Body of pancreas (tissue), 4 donors: ENCODE results near the gene DDX28. TPM values are rescaled to one million over a fixed set of nuclear protein-coding genes. Genes with fewer than 3 reads are reported as not detected.
A peak's percentile ranks its signal among the peaks of the same experiment; 100 is the strongest.

Experiments
- ATAC-seq: fragments of 150-250 bp; one replicate; pipeline ENCODE4 v1.9.1; 2016
- DNase-seq, 4 donors: peaks; one replicate each; pipeline ENCODE4 v3.0.0-alpha.2; 2019
- H3K27ac ChIP-seq, 4 donors: fragments of 200-600 bp; sonication (generic); 1 replicate in 3 of 4; 2 replicates in 1 of 4; pipeline versions ENCODE4 v1.5.1 to v1.6.1; 2016 to 2019; ENCODE audit warnings: mild to moderate bottlenecking in 1 of 4, mixed read lengths in 1 of 4, moderate library complexity in 1 of 4
- H3K27me3 ChIP-seq, 2 donors: fragments of 200-600 bp; sonication (generic); one replicate each; pipeline ENCODE4 v1.6.0; 2016; ENCODE audit warnings: mild to moderate bottlenecking in 1 of 2
- H3K36me3 ChIP-seq, 2 donors: fragments of 200-600 bp; sonication (generic); replicated peaks in 1 of 2; 2 replicates each; pipeline ENCODE4 v1.5.1; 2016; ENCODE audit warnings: low read depth in 2 of 2; ENCODE audit not compliant: insufficient read depth in 1 of 2
- H3K4me1 ChIP-seq: fragments of 200-600 bp; sonication (generic); one replicate; pipeline ENCODE4 v1.6.0; 2016
- H3K4me3 ChIP-seq, 2 donors: fragments of 200-600 bp; sonication (generic); 1 replicate in 1 of 2; 2 replicates in 1 of 2; pipeline ENCODE4 v1.5.1; 2016 to 2019
- H3K9me3 ChIP-seq, 3 donors: fragments of 200-600 bp; sonication (generic); 1 replicate in 2 of 3; 2 replicates in 1 of 3; pipeline ENCODE4 v1.5.1; 2016
- CTCF ChIP-seq, 7 experiments: fragments of 450-650 bp in 4 of 7; fragments of 200-600 bp in 3 of 7; sonication (generic) in 3 of 7; IDR thresholded peaks; one replicate each; pipeline ENCODE4 v1.5.1; 2016 to 2019; ENCODE audit warnings: antibody characterized with exemption in 7 of 7
- POLR2A ChIP-seq, 3 donors: fragments of 450-650 bp; IDR thresholded peaks; one replicate each; pipeline ENCODE4 v1.6.1; 2016; ENCODE audit warnings: antibody characterized with exemption in 3 of 3, mild to moderate bottlenecking in 2 of 3
- WGBS, 2 donors: methylation state at CpG; one replicate each; pipeline ENCODE4 v1.1.5; 2017; 5-methylcytosine and 5-hydroxymethylcytosine counted together
- intact Hi-C: fragments of 100-400 bp; cut with DNase I; formaldehyde crosslinking; loops from one replicate; pipeline ENCODE4 v1.15.1; 2023
- total RNA-seq, 2 donors: library from RNA; depleted of rRNA; stranded (reverse); fragments of >200 nt; gene quantifications; one replicate each; pipeline ENCODE4 v1.1.0, GENCODE V29; 2016

The DDX28 gene
- total RNA-seq, 2 donors from 2014 or later, result 3.4 to 13.2 TPM

GRCh38 chr16:67988675-67989074, 34.4 kb downstream of the DDX28 start:
- ATAC-seq (no peak), DNase-seq (no peak)
- intact Hi-C loops, result no loop called here
- Histone ChIP-seq H3K4me1 (peaks cover 12% of the 10 kb centered on the region), H3K27ac (no peak overlapping the region), H3K4me3 (no peak overlapping the region), H3K27me3 (no peaks in the 10 kb centered on the region), H3K9me3 (no peaks in the 10 kb centered on the region), H3K36me3 (no peaks in the 10 kb centered on the region)
- TF ChIP-seq CTCF (IDR thresholded peaks at IDR 0.05), result no peak
- TF ChIP-seq POLR2A (IDR thresholded peaks at IDR 0.05), result no peak
- 65 to 89% methylated on average over 3 of the region's 3 CpGs for WGBS, 2 donors

GRCh38 chr16:67987460-67988160, 35.4 kb downstream of the DDX28 start:
- Histone ChIP-seq H3K27ac (peak overlapping the region in 1 of 4 donors; percentile 33), H3K4me3 (no peak overlapping the region), H3K9me3 (no peaks in the 10 kb centered on the region), H3K36me3 (no peaks in the 10 kb centered on the region), H3K27me3 (no peaks in the 10 kb centered on the region), H3K4me1 (peaks cover 3% of the 10 kb centered on the region)
- DNase-seq (peak in 1 of 4 donors; percentile 13), ATAC-seq (peak; percentile 42)
- intact Hi-C loops, result no loop called here
- WGBS, 2 donors, result 72 to 79% methylated on average over 9 to 11 of the region's 11 CpGs
- TF ChIP-seq POLR2A (IDR thresholded peaks at IDR 0.05), result no peak
- no peak for TF ChIP-seq CTCF (IDR thresholded peaks at IDR 0.05)

- no peak overlapping the region for H3K4me3 ChIP-seq
- H3K27ac ChIP-seq, result no peak overlapping the region
- no peak for TF ChIP-seq POLR2A (IDR thresholded peaks at IDR 0.05)
- no peak for TF ChIP-seq CTCF (IDR thresholded peaks at IDR 0.05)
- H3K36me3 ChIP-seq, result no peaks in the 10 kb centered on the region
- WGBS, 2 donors, result 81 to 90% methylated on average over 5 of the region's 5 CpGs
- no peaks in the 10 kb centered on the region for H3K27me3 ChIP-seq
- ATAC-seq (no peak), DNase-seq (no peak)
- no peaks in the 10 kb centered on the region for H3K9me3 ChIP-seq
- peaks cover 3% of the 10 kb centered on the region for H3K4me1 ChIP-seq
- intact Hi-C loops, result no loop called here
Observed at GRCh38 chr16:67986949-67987348, 36.1 kb downstream of the DDX28 start.

- no peak for DNase-seq
- Histone ChIP-seq H3K36me3 (no peaks in the 10 kb centered on the region), H3K27ac (no peak overlapping the region), H3K27me3 (no peaks in the 10 kb centered on the region), H3K4me1 (peaks cover 3% of the 10 kb centered on the region), H3K9me3 (no peaks in the 10 kb centered on the region), H3K4me3 (no peak overlapping the region)
- intact Hi-C loops, result no loop called here
- 92 to 97% methylated on average over 25 to 45 of the region's 49 CpGs for WGBS, 2 donors
- no peak for ATAC-seq
- no peak for TF ChIP-seq POLR2A (IDR thresholded peaks at IDR 0.05)
- TF ChIP-seq CTCF (IDR thresholded peaks at IDR 0.05), result no peak
Observed at GRCh38 chr16:67982011-67982696, 40.9 kb downstream of the DDX28 start.
